SU-DHL-6 (cell line): ENCODE measurements around the gene MVP.
A peak's percentile ranks its signal among the peaks of the same experiment; 100 is the strongest.

Source experiments
- H2AFZ ChIP-seq: fragments of 200-600 bp; sonication (generic); 2 replicates; pipeline ENCODE4 v1.6.1; 2014; ENCODE audit warnings: low read depth, mild to moderate bottlenecking, moderate library complexity, mixed read lengths, antibody characterized with exemption, low read length; ENCODE audit not compliant: severe bottlenecking
- H3F3A ChIP-seq: fragments of 200-600 bp; shearing (Covaris generic); 2 replicates; pipeline ENCODE4 v1.6.0; 2016; ENCODE audit warnings: antibody characterized with exemption, mild to moderate bottlenecking; ENCODE audit not compliant: insufficient read depth
- H3K27ac ChIP-seq: fragments of 200-600 bp; sonication (generic); 2 replicates; pipeline ENCODE4 v1.5.1; 2016; ENCODE audit warnings: low read depth, mild to moderate bottlenecking, low read length, moderate library complexity, mixed read lengths
- H3K27me3 ChIP-seq: fragments of 200-600 bp; sonication (generic), shearing (Covaris generic); 2 replicates; pipeline ENCODE4 v1.6.0; 2014; ENCODE audit warnings: mild to moderate bottlenecking, low read length
- H3K36me3 ChIP-seq: fragments of 200-600 bp; sonication (generic); 2 replicates; pipeline ENCODE4 v1.6.1; 2014; ENCODE audit warnings: mild to moderate bottlenecking, low read length, mixed read lengths
- H3K4me2 ChIP-seq: fragments of 300-600, 200-600 bp; shearing (Covaris generic), sonication (generic); 2 replicates; pipeline ENCODE4 v1.6.0; 2014; ENCODE audit warnings: low read length, low read depth, mild to moderate bottlenecking; ENCODE audit not compliant: poor library complexity, severe bottlenecking
- H3K4me3 ChIP-seq: fragments of 200-600 bp; sonication (generic); 2 replicates; pipeline ENCODE4 v1.5.1; 2014; ENCODE audit warnings: antibody characterized with exemption, low read length, mild to moderate bottlenecking, mixed read lengths; ENCODE audit not compliant: insufficient read depth, poor library complexity, severe bottlenecking
- H3K79me2 ChIP-seq: fragments of 200-600 bp; sonication (generic); 2 replicates; pipeline ENCODE4 v1.6.1; 2014; ENCODE audit warnings: mild to moderate bottlenecking, low read length, moderate library complexity; ENCODE audit not compliant: insufficient read depth
- H3K9ac ChIP-seq: fragments of 200-600 bp; sonication (generic); 2 replicates; pipeline ENCODE4 v1.7.0; 2014; ENCODE audit warnings: mild to moderate bottlenecking, low read length
- H3K9me2 ChIP-seq: fragments of 200-600 bp; sonication (generic); replicated peaks from 2 replicates; pipeline ENCODE4 v1.6.1; 2014; ENCODE audit warnings: low read length; ENCODE audit not compliant: insufficient read depth
- H3K9me3 ChIP-seq: fragments of 200-600 bp; sonication (generic); 2 replicates; pipeline ENCODE4 v1.6.1; 2014; ENCODE audit warnings: low read length, mixed read lengths; ENCODE audit not compliant: insufficient read depth
- H4K20me1 ChIP-seq: fragments of 200-600 bp; sonication (generic); 2 replicates; pipeline ENCODE4 v1.6.1; 2014; ENCODE audit warnings: low read depth, mild to moderate bottlenecking, antibody characterized with exemption, low read length, moderate library complexity, mixed read lengths
- EZH2phosphoT487 ChIP-seq: fragments of 200-600 bp; sonication (generic), shearing (Covaris generic); conservative IDR thresholded peaks from 2 replicates; pipeline ENCODE4 v1.6.1; 2018; ENCODE audit warnings: mild to moderate bottlenecking, antibody characterized with exemption, low read length, moderate library complexity, mixed read lengths
- TF ChIP-seq, protein P1 (sequence below): fragments of 200-600 bp; sonication (generic); IDR thresholded peaks from one replicate; pipeline ENCODE4 v1.5.1; 2017; ENCODE audit warnings: antibody characterized with exemption, mild to moderate bottlenecking, low read length, moderate library complexity; ENCODE audit not compliant: insufficient read depth, poor library complexity, severe bottlenecking

Gene MVP

DNA sequence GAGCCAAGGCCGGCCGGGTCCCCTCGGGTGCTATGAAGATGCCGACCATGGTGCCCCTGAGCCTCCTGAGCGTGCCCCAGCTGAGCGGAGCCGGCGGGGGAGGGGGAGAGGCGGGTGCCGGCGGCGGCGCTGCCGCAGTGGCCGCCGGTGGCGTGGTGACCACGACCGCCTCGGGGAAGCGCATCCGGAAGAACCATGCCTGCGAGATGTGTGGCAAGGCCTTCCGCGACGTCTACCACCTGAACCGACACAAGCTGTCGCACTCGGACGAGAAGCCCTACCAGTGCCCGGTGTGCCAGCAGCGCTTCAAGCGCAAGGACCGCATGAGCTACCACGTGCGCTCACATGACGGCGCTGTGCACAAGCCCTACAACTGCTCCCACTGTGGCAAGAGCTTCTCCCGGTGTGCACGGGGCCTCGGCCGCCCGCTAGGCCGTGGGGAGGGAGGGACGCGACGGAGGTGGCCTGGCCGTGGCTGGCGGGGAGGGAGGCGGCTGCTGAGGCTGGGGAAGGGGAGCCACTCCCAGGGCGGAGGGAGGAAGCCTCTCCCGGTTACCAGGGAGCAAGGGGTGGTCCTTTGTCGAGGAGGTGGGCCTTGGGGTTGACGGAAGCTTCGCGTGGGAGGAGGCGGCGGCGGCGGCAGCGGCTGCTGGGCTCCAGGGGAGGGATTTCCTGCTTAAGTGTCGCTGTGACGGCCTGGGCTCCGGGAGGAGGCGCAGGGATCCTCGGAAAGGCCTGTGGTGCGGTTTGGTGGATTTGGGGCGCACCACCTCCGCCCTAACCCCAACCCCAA lies 12.6 kb upstream of the MVP start:
- TF ChIP-seq EZH2phosphoT487, result no peak
- TF ChIP-seq, protein P1, sequence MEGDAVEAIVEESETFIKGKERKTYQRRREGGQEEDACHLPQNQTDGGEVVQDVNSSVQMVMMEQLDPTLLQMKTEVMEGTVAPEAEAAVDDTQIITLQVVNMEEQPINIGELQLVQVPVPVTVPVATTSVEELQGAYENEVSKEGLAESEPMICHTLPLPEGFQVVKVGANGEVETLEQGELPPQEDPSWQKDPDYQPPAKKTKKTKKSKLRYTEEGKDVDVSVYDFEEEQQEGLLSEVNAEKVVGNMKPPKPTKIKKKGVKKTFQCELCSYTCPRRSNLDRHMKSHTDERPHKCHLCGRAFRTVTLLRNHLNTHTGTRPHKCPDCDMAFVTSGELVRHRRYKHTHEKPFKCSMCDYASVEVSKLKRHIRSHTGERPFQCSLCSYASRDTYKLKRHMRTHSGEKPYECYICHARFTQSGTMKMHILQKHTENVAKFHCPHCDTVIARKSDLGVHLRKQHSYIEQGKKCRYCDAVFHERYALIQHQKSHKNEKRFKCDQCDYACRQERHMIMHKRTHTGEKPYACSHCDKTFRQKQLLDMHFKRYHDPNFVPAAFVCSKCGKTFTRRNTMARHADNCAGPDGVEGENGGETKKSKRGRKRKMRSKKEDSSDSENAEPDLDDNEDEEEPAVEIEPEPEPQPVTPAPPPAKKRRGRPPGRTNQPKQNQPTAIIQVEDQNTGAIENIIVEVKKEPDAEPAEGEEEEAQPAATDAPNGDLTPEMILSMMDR, result peak; percentile 7
- no peaks in the 10 kb centered on the region for H3K27me3 ChIP-seq
- peak overlapping the region; percentile 74 for H3K9ac ChIP-seq
- peak overlapping the region; percentile 62 for H3K4me2 ChIP-seq
- peak overlapping the region; percentile 62 for H3K4me3 ChIP-seq
- no peak overlapping the region for H2AFZ ChIP-seq
- peak overlapping the region; percentile 84 for H3K27ac ChIP-seq
- H3K9me3 ChIP-seq, result no peaks in the 10 kb centered on the region
- H3F3A ChIP-seq, result peaks cover 46% of the 10 kb centered on the region
- H3K79me2 ChIP-seq, result peaks cover 12% of the 10 kb centered on the region; the same call in 1 of the 2 replicates
- H3K36me3 ChIP-seq, result peaks cover 15% of the 10 kb centered on the region
- peaks cover 8% of the 10 kb centered on the region for H4K20me1 ChIP-seq
- H3K9me2 ChIP-seq, result no peaks in the 10 kb centered on the region

DNA sequence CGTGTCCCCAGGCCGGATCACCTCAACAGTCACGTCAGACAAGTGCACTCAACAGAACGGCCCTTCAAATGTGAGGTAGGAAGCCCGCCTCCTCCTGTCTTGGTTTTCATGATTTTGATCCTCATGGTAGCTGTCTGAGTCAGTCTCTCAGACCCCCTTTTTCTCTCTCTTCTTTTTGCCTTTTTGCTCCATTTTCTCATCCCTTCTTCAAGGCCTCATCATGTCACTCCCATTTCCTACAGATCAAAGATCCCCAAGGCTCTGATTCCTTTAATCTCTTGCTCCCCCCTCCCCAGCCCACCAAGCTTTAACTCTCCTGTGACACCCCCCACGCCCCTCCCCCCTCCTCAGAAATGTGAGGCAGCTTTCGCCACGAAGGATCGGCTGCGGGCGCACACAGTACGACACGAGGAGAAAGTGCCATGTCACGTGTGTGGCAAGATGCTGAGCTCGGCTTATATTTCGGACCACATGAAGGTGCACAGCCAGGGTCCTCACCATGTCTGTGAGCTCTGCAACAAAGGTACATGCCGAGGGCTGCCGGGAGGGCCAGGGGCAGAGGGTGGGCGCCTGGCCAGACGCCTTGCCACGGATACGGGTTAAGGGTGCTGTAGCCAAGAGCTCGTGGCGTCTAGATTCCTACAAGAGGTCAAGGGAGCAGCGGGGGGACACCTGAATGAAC lies 11.9 kb upstream of the MVP start:
- Histone ChIP-seq H3K4me3 (peak overlapping the region; percentile 62), H3K9me2 (no peaks in the 10 kb centered on the region), H4K20me1 (peaks cover 8% of the 10 kb centered on the region), H3K27me3 (no peaks in the 10 kb centered on the region), H2AFZ (no peak overlapping the region), H3K9me3 (no peaks in the 10 kb centered on the region), H3K9ac (peak overlapping the region; percentile 74), H3K27ac (peak overlapping the region; percentile 84), H3K4me2 (peak overlapping the region; percentile 62), H3K79me2 (peaks cover 12% of the 10 kb centered on the region; the same call in 1 of the 2 replicates), H3K36me3 (peaks cover 15% of the 10 kb centered on the region), H3F3A (peaks cover 39% of the 10 kb centered on the region)
- TF ChIP-seq, protein P1, result no peak
- TF ChIP-seq EZH2phosphoT487, result no peak

DNA sequence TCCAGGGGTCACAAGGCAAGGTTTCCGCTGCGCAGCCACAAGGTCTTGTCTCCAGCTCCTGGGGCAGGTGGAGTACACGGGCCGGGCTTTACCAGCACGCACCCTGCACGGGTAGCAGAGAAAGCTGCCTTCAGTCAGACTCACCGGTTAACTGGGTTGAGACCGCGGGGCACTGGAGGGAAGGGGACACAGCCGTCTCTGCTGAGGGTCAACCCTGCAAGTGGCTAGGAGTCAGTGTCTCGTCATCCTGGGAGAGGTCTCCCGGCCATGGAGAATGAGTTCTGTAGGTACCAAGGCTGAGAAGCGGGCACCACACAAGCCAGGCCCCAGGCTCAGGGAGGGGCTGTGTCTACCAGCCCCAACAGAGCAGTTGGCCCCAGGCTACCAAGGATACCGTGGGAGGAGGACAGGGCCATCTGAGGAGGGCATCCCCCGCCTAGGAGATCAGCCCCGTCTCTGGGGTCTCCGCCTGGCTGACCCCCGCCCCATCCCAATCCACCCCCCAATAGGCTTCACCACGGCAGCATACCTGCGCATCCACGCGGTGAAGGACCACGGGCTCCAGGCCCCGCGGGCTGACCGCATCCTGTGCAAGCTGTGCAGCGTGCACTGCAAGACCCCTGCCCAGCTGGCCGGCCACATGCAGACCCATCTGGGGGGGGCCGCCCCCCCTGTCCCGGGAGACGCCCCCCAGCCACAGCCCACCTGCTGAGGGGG lies 11.1 kb upstream of the MVP start:
- Histone ChIP-seq H2AFZ (no peak overlapping the region), H3K27me3 (no peaks in the 10 kb centered on the region), H3K9me2 (no peaks in the 10 kb centered on the region), H3K9me3 (no peaks in the 10 kb centered on the region), H4K20me1 (peaks cover 8% of the 10 kb centered on the region), H3K4me3 (no peak overlapping the region), H3K36me3 (peaks cover 11% of the 10 kb centered on the region), H3K27ac (no peak overlapping the region), H3F3A (peaks cover 31% of the 10 kb centered on the region), H3K9ac (0 out of 2 replicates have a peak overlapping the region, but pooled peaks have one; percentile 74), H3K4me2 (peak overlapping the region; percentile 12), H3K79me2 (peaks cover 12% of the 10 kb centered on the region; the same call in 1 of the 2 replicates)
- TF ChIP-seq EZH2phosphoT487, result no peak
- TF ChIP-seq, protein P1, result no peak
